Activated CD4-positive, alpha-beta T cell treated with anti-CD3 and anti-CD28 coated beads, Interleukin-2, amount 50 U/mL, for 4 hours (primary cell): Measurements from ENCODE around the gene ADAMTS9.

Experiments used
- DNase-seq, 2 experiments: peaks; one replicate each; pipeline ENCODE4 v3.0.0-alpha.2; 2020

The ADAMTS9 gene

DNA sequence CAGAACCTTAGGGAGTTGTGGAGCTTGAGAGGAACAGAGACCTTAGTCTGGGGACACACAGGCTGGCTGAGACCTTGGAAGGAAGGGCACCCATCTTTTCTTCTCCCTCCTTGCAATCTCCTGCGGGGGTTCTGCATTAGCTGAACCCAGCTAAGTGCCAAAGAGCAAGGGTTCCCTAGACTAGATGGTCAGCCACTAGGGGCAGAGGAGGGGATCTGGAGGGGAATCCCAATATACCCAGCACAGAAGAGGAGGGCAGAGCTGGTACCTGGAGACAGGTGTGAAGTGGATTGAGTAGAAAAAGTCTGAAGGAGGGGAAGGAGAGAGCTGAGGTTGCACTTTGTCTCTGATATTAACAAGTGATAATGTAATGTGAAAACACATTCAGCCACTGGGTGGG is 212.8 kb downstream of the ADAMTS9 start:
- no peak for DNase-seq

DNA sequence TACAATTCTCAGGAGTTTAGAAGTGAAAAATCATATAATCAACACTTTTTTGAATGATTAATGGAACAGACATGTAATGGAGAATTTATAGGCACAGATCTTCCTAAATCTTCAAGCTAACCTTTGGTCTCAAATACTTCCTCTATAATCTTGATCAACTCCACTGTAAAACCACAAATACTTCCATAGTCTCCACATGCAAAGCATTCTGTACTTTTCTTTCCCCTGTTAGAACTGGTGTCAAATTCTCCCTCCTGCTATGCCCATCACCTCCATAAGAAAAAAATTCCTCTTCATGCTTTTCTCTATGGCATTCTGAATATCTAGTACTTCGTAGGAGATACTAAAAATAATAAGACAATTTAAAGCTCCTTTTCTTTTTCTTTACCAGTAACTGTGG is 214.3 kb downstream of the ADAMTS9 start:
- no peak for DNase-seq

DNA sequence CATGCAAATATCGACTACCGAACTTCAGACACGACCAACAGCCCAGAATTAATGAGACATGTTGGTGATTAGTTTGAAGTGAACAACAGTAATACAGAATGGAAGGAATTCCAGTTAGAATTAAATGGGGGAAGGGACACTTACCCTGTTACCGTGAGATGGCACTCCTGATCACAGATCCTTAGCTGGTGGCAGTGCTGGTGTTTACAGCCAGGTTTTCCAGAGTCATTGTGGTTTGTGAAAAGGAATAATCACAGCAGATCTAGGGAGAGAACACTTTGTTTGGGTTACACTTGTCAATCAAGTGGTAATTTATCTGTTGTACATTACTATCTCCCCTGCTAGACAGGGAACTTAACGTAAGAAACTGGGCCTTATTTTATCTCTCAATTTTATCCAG is 217.4 kb downstream of the ADAMTS9 start:
- DNase-seq, result no peak

- DNase-seq, result no peak
These were observed 220.4 kb downstream of the ADAMTS9 start for GRCh38 chr3:64467255-64467944.
